Measurements from ENCODE around the gene MRPL51. TPM values are rescaled to one million over a fixed set of nuclear protein-coding genes. Genes with fewer than 3 reads are reported as not detected.
A peak's percentile ranks its signal among the peaks of the same experiment; 100 is the strongest.
"Not testable (repeated sequence)": the region's sequence is repeated elsewhere in the genome, so short reads cannot be mapped to it uniquely, and the experiment has no call there.

The MRPL51 gene
- total and polyA plus RNA-seq, 2 experiments from 2014 or later, result 57.4 to 231 TPM

GRCh38 chr12:6538420-6539313, 45.6 kb upstream of the MRPL51 start:
- no peak for DNase-seq (ENCODE audit: low spot score)
- Histone ChIP-seq H3K9me3 (ENCODE audit: low read depth) (no peaks in the 10 kb centered on the region), H3K27ac (peak overlapping the region; percentile 67), H2AFZ (no peak overlapping the region), H3K36me3 (replicated peaks; ENCODE audit: insufficient read depth, low read depth) (no peaks in the 10 kb centered on the region), H3K79me2 (peaks cover 28% of the 10 kb centered on the region), H4K20me1 (ENCODE audit: insufficient read depth, poor library complexity, severe bottlenecking) (peaks cover 40% of the 10 kb centered on the region), H3K4me3 (no peak overlapping the region), H3K27me3 (no peaks in the 10 kb centered on the region), H3K9me2 (replicated peaks; ENCODE audit: insufficient read depth) (no peaks in the 10 kb centered on the region), H3K4me1 (ENCODE audit: insufficient read depth) (peaks cover 37% of the 10 kb centered on the region), H3K4me2 (no peak overlapping the region)
- WGBS (ENCODE audit: low lambda C conversion rate, missing lambda C conversion rate), result 84% methylated on average over 24 of the region's 24 CpGs
- TF ChIP-seq EZH2phosphoT487 (IDR thresholded peaks at IDR 0.05; ENCODE audit: low read depth, severe bottlenecking, unreplicated experiment) (no peak), CTCF (IDR thresholded peaks at IDR 0.05; ENCODE audit: poor library complexity) (no peak), EZH2 (IDR thresholded peaks at IDR 0.05; ENCODE audit: borderline replicate concordance) (no peak)

- peaks cover 39% of the 10 kb centered on the region for H3K4me1 ChIP-seq (ENCODE audit: insufficient read depth)
- DNase-seq (ENCODE audit: low spot score), result peak; percentile 88
- H3K9me3 ChIP-seq (ENCODE audit: low read depth); H3K4me3 ChIP-seq; H3K27me3 ChIP-seq; H2AFZ ChIP-seq; H3K9me2 ChIP-seq (replicated peaks; ENCODE audit: insufficient read depth); H3K36me3 ChIP-seq (replicated peaks; ENCODE audit: insufficient read depth, low read depth): not testable (repeated sequence)
- peak; percentile 85 for TF ChIP-seq CTCF (IDR thresholded peaks at IDR 0.05; ENCODE audit: poor library complexity)
- peak overlapping the region; percentile 82 for H3K4me2 ChIP-seq
- H4K20me1 ChIP-seq (ENCODE audit: insufficient read depth, poor library complexity, severe bottlenecking), result peaks cover 40% of the 10 kb centered on the region
- peaks cover 28% of the 10 kb centered on the region for H3K79me2 ChIP-seq
- 58% methylated on average over 15 of the region's 17 CpGs for WGBS (ENCODE audit: low lambda C conversion rate, missing lambda C conversion rate)
- H3K27ac ChIP-seq, result peak overlapping the region; percentile 67
Measured at GRCh38 chr12:6537580-6538419, 44.7 kb upstream of the MRPL51 start.

- no peak for DNase-seq (ENCODE audit: low spot score)
- Histone ChIP-seq H3K79me2 (peaks cover 28% of the 10 kb centered on the region), H3K4me3 (no peak overlapping the region), H3K27me3 (no peaks in the 10 kb centered on the region), H3K4me2 (peak overlapping the region; percentile 82), H3K4me1 (ENCODE audit: insufficient read depth) (peaks cover 40% of the 10 kb centered on the region), H3K9me2 (replicated peaks; ENCODE audit: insufficient read depth) (no peaks in the 10 kb centered on the region), H2AFZ (no peak overlapping the region), H4K20me1 (ENCODE audit: insufficient read depth, poor library complexity, severe bottlenecking) (peaks cover 40% of the 10 kb centered on the region), H3K9me3 (ENCODE audit: low read depth) (no peaks in the 10 kb centered on the region), H3K27ac (peak overlapping the region; percentile 67), H3K36me3 (replicated peaks; ENCODE audit: insufficient read depth, low read depth) (no peaks in the 10 kb centered on the region)
- WGBS (ENCODE audit: low lambda C conversion rate, missing lambda C conversion rate), result 89% methylated on average over 17 of the region's 19 CpGs
- TF ChIP-seq EZH2 (IDR thresholded peaks at IDR 0.05; ENCODE audit: borderline replicate concordance) (no peak), CTCF (IDR thresholded peaks at IDR 0.05; ENCODE audit: poor library complexity) (no peak), EZH2phosphoT487 (IDR thresholded peaks at IDR 0.05; ENCODE audit: low read depth, severe bottlenecking, unreplicated experiment) (no peak)
Measured at GRCh38 chr12:6536894-6537579, 44.0 kb upstream of the MRPL51 start.
